Astrocyte (in vitro differentiated cells and primary cell): ENCODE data around the gene ESRRB. TPM values are rescaled to one million over a fixed set of nuclear protein-coding genes. Genes with fewer than 3 reads are reported as not detected.

ENCODE experiments used
- DNase-seq: peaks from one replicate; pipeline ENCODE4 v3.0.0-alpha.2; 2010; ENCODE audit warnings: low read depth
- FAIRE-seq: peaks from 2 replicates; lab custom pipeline; 2011; peaks lifted over from hg19 to GRCh38; lab: Jason Lieb, UNC
- H2AFZ ChIP-seq: 2 replicates; pipeline ENCODE4 v1.6.0; 2012; ENCODE audit warnings: low read depth, low read length, inconsistent platforms
- H3K27ac ChIP-seq: 2 replicates; pipeline ENCODE4 v1.5.1; 2011; ENCODE audit warnings: low read depth, low read length, inconsistent platforms
- H3K27me3 ChIP-seq: 2 replicates; pipeline ENCODE4 v1.6.0; 2011; ENCODE audit warnings: low read length, inconsistent platforms; ENCODE audit not compliant: insufficient read depth
- H3K36me3 ChIP-seq: 2 replicates; pipeline ENCODE4 v1.5.1; 2011; ENCODE audit warnings: low read length, inconsistent platforms; ENCODE audit not compliant: insufficient read depth
- H3K4me1 ChIP-seq: 2 replicates; pipeline ENCODE4 v1.5.1; 2011; ENCODE audit warnings: low read length, inconsistent platforms; ENCODE audit not compliant: insufficient read depth
- H3K4me2 ChIP-seq: 2 replicates; pipeline ENCODE4 v1.6.0; 2012; ENCODE audit warnings: low read length, inconsistent platforms
- H3K4me3 ChIP-seq: 2 replicates; pipeline ENCODE4 v1.5.1; 2011; ENCODE audit warnings: low read depth, mild to moderate bottlenecking, low read length, inconsistent platforms; ENCODE audit not compliant: insufficient read depth
- H3K79me2 ChIP-seq: 2 replicates; pipeline ENCODE4 v1.6.0; 2012; ENCODE audit warnings: mild to moderate bottlenecking, low read length, inconsistent platforms; ENCODE audit not compliant: insufficient read depth
- H3K9ac ChIP-seq: 2 replicates; pipeline ENCODE4 v1.6.0; 2012; ENCODE audit warnings: mild to moderate bottlenecking, low read length, inconsistent platforms
- H3K9me3 ChIP-seq: 2 replicates; pipeline ENCODE4 v1.5.1; 2012; ENCODE audit warnings: low read depth, mild to moderate bottlenecking, low read length, inconsistent platforms; ENCODE audit not compliant: insufficient read depth
- H4K20me1 ChIP-seq: 2 replicates; pipeline ENCODE4 v1.6.0; 2012; ENCODE audit warnings: low read length, inconsistent platforms; ENCODE audit not compliant: insufficient read depth
- H3K27ac Mint-ChIP-seq: one replicate; pipeline ENCODE4 v1.8.0; 2021; ENCODE audit warnings: mild to moderate bottlenecking, mixed read lengths; ENCODE audit not compliant: unreplicated experiment
- H3K27me3 Mint-ChIP-seq: one replicate; pipeline ENCODE4 v1.8.0; 2021; ENCODE audit warnings: low read depth, mixed read lengths; ENCODE audit not compliant: unreplicated experiment
- H3K36me3 Mint-ChIP-seq: one replicate; pipeline ENCODE4 v1.8.0; 2021; ENCODE audit warnings: low read depth, mixed read lengths; ENCODE audit not compliant: unreplicated experiment
- H3K4me1 Mint-ChIP-seq: one replicate; pipeline ENCODE4 v1.8.0; 2021; ENCODE audit warnings: low read depth, mixed read lengths; ENCODE audit not compliant: unreplicated experiment
- H3K4me3 Mint-ChIP-seq: one replicate; pipeline ENCODE4 v1.8.0; 2021; ENCODE audit warnings: mild to moderate bottlenecking, moderate library complexity, mixed read lengths; ENCODE audit not compliant: unreplicated experiment
- H3K9me3 Mint-ChIP-seq: one replicate; pipeline ENCODE4 v1.8.0; 2021; ENCODE audit warnings: mild to moderate bottlenecking, mixed read lengths; ENCODE audit not compliant: unreplicated experiment
- CTCF ChIP-seq: IDR thresholded peaks from 2 replicates; pipeline ENCODE4 v1.5.1; 2011; ENCODE audit warnings: low read depth, mild to moderate bottlenecking, inconsistent platforms, low read length, moderate library complexity; ENCODE audit not compliant: insufficient read depth
- EZH2 ChIP-seq: IDR thresholded peaks from 2 replicates; pipeline ENCODE4 v1.6.1; 2012; ENCODE audit warnings: mild to moderate bottlenecking, low read length, inconsistent platforms; ENCODE audit not compliant: insufficient read depth
- total RNA-seq: library from RNA; stranded (reverse); gene quantifications from 2 replicates; pipeline ENCODE4 v1.2.1, GENCODE V29; 2021

ESRRB gene
- total RNA-seq, 1 donor from 2014 or later, result not detected

DNA sequence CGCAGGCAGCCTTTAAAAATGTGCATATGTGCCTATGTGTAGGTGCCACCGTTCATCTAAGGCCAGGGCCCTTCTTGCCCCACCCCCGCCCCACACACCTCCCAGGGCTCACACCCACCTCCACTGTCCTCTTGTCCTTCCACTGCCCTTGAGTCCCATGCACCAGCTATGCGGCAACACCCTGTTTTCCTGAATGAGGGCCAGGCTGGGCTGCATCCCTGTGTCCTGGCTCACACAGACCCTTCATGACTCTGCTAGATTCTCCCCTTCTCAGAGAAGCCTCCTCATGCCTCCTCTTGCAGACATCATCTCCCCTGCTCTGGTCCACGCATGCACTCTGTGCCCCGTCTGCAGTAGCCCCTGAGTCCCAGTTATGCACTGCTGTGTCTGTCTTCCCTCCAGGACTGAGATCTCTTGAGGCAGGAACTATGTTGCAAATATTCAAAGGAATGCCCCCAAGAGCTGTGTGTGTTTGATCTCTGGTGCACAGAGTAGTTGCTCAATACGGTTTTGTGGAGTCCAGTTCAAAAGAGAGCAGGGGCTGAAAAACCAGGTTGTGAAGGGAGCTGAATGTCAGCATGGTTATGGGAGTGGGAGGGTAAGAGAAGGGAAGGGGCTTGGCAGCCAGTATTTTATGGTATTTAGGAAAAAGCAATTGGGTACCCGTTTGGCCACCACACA is 47.3 kb upstream of the ESRRB start:
- no peak overlapping the region for H3K4me3 Mint-ChIP-seq
- H3K9me3 Mint-ChIP-seq, result no peaks in the 10 kb centered on the region
- H3K36me3 Mint-ChIP-seq, result no peaks in the 10 kb centered on the region
- no peaks in the 10 kb centered on the region for H3K36me3 ChIP-seq
- no peak overlapping the region for H3K4me3 ChIP-seq
- no peaks in the 10 kb centered on the region for H3K9me3 ChIP-seq
- H3K4me1 Mint-ChIP-seq, result no peaks in the 10 kb centered on the region
- peaks cover 19% of the 10 kb centered on the region for H3K27me3 ChIP-seq
- H3K27ac Mint-ChIP-seq, result no peak overlapping the region
- no peak overlapping the region for H3K27ac ChIP-seq
- H3K9ac ChIP-seq, result no peak overlapping the region
- H4K20me1 ChIP-seq, result no peaks in the 10 kb centered on the region
- no peak for DNase-seq
- FAIRE-seq, result no peak
- no peak for TF ChIP-seq CTCF
- TF ChIP-seq EZH2, result no peak
- H3K4me1 ChIP-seq, result no peaks in the 10 kb centered on the region
- peaks cover 65% of the 10 kb centered on the region for H3K27me3 Mint-ChIP-seq
- H2AFZ ChIP-seq, result no peak overlapping the region
- no peak overlapping the region for H3K4me2 ChIP-seq
- no peaks in the 10 kb centered on the region for H3K79me2 ChIP-seq

DNA sequence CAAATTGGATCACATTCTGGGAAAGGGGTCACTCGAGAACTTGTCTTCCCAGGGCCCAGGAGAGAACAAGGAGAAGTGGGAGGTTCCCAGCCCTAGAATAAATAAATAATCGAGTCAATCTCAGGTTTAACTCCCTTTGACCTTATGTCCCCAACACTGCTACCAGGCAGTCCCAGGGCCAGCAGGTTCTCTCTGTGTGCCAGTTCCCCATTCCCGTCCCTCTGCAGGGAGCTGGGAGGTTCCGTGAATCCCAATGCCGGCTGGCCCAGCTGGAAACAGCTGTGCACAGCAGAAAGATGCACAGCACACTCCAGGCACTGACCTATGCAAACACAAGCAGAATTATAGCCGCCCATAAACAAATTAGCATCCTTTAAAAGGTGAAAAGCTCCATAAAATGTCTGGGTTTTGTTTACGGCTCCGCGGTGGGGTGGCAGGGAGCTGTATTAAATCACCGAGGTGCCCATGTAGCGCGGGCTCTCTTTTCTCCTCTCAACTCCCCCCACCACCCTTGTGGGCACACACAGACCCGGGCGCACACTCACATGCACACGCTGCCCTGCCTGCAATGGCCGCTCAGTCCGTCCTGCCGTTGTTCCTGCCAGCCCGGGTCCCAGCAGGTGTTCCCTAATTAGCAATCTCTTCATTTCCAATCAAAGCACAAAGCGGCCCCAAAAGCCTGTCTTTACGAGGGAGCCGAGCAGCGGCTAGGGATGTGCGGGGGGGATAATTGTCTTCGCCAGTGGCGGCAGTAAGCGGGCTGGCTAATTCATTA is 46.6 kb upstream of the ESRRB start:
- Mint-ChIP-seq H3K4me3 (no peak overlapping the region), H3K27me3 (peaks cover 61% of the 10 kb centered on the region), H3K9me3 (no peaks in the 10 kb centered on the region), H3K36me3 (no peaks in the 10 kb centered on the region), H3K4me1 (no peaks in the 10 kb centered on the region), H3K27ac (no peak overlapping the region)
- no peak overlapping the region for H3K9ac ChIP-seq
- H3K4me1 ChIP-seq, result no peaks in the 10 kb centered on the region
- TF ChIP-seq CTCF (no peak), EZH2 (peak; percentile 42)
- H3K79me2 ChIP-seq, result no peaks in the 10 kb centered on the region
- H3K4me2 ChIP-seq, result no peak overlapping the region
- DNase-seq (no peak), FAIRE-seq (no peak)
- H3K27me3 ChIP-seq, result peaks cover 19% of the 10 kb centered on the region
- no peak overlapping the region for H3K27ac ChIP-seq
- H3K36me3 ChIP-seq, result no peaks in the 10 kb centered on the region
- no peak overlapping the region for H3K4me3 ChIP-seq
- no peak overlapping the region for H2AFZ ChIP-seq
- no peaks in the 10 kb centered on the region for H4K20me1 ChIP-seq
- no peaks in the 10 kb centered on the region for H3K9me3 ChIP-seq

DNA sequence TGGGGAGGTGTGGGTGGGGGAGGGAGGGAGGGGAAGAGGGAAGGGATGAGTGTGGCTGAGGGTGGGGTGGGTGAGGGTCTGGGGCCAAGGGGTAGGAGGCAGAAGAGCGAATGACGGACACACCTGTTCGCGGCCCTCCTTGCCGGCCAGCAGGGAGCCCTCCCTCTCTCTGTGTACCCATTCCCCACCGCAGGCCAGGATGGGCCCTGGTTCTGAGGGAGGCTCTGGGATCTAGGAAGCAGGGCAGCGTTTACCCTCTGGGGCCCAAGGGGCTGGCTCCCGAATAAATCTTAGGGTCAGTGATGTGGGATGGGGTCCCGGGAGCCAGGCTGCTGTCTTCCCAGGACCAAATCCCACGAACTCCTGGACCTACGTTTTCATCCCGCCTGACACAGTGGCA is 46.0 kb upstream of the ESRRB start:
- no peaks in the 10 kb centered on the region for H3K9me3 Mint-ChIP-seq
- H3K27ac Mint-ChIP-seq, result no peak overlapping the region
- Histone ChIP-seq H3K4me3 (no peak overlapping the region), H3K27me3 (peaks cover 19% of the 10 kb centered on the region), H3K4me1 (no peaks in the 10 kb centered on the region), H3K79me2 (no peaks in the 10 kb centered on the region), H3K36me3 (no peaks in the 10 kb centered on the region), H4K20me1 (no peaks in the 10 kb centered on the region), H3K4me2 (no peak overlapping the region), H3K9me3 (no peaks in the 10 kb centered on the region), H3K9ac (no peak overlapping the region), H3K27ac (no peak overlapping the region), H2AFZ (no peak overlapping the region)
- no peaks in the 10 kb centered on the region for H3K4me1 Mint-ChIP-seq
- H3K36me3 Mint-ChIP-seq, result no peaks in the 10 kb centered on the region
- no peak for TF ChIP-seq EZH2
- no peak for TF ChIP-seq CTCF
- H3K27me3 Mint-ChIP-seq, result peaks cover 61% of the 10 kb centered on the region
- no peak for FAIRE-seq
- no peak for DNase-seq
- no peak overlapping the region for H3K4me3 Mint-ChIP-seq
